Skeletal muscle cell (primary cell): ENCODE results near the gene ZNF358.

Experiments
- DNase-seq: peaks from one replicate; pipeline ENCODE4 v3.0.0-alpha.2; 2010; ENCODE audit warnings: low read depth
- H3K4me3 ChIP-seq: 2 replicates; pipeline ENCODE4 v1.5.1; 2011; ENCODE audit warnings: low read depth, mild to moderate bottlenecking, control low read depth, low read length, moderate library complexity

The ZNF358 gene

DNA sequence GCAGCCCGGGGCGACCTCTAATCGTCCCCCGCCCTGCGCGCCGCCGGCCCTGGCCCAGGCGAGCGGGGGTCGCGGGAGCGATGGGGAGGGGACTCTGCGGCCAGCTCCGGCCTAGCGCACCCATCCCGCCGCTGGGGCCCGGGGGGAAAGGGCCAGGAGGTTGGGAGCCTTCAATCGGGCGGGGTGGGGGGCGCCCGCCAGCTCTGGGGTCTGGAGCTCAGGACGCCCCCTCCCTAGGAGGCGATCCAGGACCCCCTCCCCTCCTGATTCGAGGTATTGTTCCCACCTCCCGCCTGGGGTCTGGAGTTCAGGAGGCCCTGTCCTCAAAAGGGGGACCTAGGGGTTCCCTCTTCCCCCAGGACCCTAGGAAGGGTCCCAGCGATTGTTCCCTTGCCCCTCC lies 430 bp downstream of the ZNF358 start:
- peak overlapping the region; percentile 88 for H3K4me3 ChIP-seq
- no peak for DNase-seq

DNA sequence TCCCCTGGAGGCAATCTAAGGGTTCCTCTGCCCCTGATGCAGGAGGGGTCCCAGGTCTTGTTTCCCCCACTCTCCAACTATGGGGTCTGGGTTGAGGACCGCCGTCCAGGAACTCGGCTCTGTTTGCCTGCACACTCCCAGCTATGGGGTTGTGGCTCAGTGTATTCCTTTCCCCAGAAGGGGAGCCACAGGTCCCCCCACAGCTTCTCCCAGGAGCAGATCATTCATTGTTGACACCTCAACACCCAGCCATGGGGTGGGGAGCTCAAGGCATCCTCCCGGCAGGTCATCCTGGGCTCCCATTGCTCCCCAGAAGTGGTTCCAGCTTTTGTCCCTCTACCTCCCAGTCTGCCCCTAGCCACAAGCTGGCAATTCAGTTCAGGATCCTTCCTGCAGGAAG lies 975 bp downstream of the ZNF358 start:
- peak overlapping the region; percentile 88 for H3K4me3 ChIP-seq
- DNase-seq = no peak

DNA sequence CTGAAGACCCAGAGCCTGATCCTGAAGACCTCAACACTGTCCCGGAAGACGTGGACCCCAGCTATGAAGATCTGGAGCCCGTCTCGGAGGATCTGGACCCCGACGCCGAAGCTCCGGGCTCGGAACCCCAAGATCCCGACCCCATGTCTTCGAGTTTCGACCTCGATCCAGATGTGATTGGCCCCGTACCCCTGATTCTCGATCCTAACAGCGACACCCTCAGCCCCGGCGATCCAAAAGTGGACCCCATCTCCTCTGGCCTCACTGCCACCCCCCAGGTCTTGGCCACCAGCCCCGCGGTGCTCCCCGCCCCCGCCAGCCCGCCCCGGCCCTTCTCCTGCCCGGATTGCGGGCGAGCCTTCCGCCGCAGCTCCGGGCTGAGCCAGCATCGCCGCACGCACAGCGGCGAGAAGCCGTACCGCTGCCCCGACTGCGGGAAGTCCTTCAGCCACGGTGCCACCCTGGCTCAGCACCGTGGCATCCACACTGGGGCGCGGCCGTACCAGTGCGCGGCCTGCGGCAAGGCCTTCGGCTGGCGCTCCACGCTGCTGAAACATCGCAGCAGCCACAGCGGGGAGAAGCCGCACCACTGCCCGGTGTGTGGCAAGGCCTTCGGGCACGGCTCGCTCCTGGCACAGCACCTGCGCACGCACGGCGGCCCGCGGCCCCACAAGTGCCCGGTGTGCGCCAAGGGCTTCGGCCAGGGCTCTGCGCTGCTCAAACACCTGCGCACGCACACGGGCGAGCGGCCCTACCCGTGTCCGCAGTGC lies 3.6 kb downstream of the ZNF358 start:
- no peak overlapping the region for H3K4me3 ChIP-seq
- no peak for DNase-seq

DNA sequence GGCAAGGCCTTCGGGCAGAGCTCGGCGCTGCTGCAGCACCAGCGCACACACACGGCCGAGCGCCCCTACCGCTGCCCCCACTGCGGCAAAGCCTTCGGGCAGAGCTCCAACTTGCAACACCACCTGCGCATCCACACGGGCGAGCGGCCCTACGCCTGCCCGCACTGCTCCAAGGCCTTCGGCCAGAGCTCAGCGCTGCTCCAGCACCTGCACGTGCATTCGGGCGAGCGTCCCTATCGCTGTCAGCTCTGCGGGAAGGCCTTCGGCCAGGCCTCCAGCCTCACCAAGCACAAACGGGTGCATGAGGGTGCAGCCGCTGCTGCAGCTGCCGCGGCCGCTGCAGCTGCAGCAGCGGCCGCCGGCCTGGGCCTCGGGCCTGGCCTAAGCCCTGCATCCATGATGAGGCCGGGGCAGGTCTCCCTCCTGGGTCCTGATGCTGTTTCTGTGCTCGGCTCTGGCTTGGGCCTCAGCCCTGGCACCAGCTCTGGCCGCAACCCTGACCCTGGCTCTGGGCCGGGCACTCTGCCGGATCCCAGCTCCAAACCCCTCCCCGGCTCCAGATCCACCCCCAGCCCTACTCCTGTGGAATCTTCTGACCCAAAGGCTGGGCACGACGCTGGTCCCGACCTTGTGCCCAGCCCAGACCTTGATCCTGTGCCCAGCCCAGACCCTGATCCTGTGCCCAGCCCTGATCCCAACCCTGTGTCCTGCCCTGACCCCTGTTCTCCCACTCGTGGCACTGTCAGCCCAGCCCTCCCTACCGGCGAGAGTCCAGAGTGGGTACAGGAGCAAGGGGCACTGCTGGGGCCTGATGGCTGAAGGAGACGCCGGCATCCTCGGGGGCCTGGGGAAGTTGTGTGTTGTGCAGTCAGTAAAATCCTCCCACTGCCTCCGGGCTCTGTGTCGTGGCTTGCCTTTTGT lies 4.5 kb downstream of the ZNF358 start:
- DNase-seq = no peak
- no peak overlapping the region for H3K4me3 ChIP-seq

DNA sequence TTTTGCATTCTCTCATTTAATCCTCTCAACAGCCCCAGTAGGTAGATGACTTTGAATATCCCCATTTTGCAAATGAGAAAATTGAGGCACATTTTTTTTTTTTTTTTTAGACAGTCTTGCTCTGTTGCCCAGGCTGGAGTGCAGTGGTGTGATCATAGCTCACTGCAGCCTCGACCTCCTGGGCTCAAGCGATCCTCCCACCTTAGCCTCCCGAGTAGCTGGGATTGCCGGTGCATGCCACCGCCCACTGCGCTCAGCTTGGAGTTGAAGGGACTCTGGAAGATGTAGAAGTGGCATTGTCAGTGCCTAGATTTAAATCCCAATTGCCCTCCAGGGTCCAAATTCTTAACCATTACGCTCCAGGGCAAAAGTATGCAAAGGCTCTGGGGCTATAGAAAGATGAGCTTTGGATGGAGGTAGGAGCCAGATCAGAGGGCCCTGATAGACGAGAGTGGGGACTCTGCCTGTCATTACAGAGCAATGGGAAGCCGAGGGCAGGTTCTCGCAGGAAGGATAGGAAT lies 5.7 kb downstream of the ZNF358 start:
- H3K4me3 ChIP-seq = peak overlapping the region; percentile 79
- DNase-seq = no peak

DNA sequence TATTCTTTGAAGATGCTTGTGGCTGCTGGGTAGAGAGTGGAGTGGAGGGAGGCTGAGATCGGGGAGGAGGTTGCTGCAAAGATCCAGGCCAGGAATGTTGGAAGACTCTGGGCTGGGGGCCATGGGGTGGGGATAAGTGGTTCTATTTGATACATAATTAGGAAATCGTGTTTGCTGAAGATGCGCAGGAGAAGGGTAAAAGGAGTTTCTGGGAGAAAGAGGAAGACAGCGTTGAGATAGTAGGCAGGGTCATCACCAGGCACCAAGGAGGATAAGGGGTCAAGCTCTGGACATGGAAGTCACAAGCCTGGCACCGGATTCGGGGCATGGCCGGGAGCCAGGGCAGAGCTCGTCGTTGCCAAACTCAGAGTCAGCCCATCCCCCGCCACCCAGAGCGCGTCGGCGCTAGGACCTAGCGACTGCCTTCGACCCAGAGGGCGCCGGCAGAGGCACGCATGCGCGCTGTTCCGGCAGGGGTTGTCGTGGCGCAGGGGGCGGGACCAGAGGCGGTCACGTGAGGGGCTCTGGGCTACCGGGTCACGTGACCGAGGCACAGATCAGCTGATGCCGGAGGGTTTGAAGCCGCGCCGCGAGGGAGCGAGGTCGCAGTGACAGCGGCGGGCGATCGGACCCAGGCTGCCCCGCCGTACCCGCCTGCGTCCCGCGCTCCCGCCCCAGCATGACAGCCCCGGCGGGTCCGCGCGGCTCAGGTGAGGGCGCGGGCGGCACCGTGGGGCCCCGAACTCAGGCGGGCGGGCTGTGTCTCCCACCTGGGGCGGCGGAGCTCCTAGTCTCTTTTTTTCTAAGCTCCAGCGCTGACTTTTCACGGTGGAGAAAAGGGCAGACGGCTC lies 6.4 kb downstream of the ZNF358 start, which contains the start of gene MCOLN1:
Gene MCOLN1, plus strand, starts transcription at position 553 of the 851 bp plus-strand sequence. Its CDS starts 127 bp downstream, at position 680.
- peak; percentile 76 for DNase-seq
- peak within 1 kb of the TSS; percentile 79 for H3K4me3 ChIP-seq

DNA sequence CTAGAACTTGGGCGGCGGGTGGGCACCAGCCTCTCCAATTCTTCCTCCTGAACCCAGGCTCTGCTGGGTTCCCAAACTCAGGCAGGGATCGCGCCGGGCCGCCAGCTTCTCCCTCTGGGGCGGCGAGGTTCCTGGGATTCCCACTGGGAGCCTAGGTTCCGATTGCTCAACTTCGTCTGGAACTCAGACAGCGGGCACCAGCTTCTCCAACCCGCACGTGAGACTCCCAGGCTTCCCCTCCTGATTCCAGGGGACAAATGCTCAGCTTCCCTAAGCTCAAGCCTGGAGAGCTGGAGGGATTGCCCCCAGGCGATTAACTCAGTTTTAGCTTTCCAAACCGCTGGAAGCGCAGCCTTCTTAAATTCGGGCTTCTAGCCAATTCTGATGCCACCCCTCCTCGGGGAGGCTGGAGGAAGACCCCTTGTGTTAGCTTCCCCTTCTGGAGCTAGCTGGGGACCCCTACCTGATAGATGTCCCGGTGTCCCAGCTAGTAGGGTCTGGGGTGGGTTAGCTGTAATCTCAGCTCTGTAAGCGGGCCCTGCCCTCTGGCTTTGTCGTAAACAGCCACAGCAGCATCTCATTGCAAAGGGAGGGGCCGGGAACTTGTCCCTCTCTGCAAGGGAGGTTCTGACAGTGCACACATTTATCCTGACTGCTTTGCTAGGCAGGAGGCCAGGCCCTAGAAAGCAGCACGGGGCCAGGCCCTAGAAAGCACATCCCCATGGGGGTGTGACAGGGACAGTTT lies 7.2 kb downstream of the ZNF358 start:
- DNase-seq = no peak
- H3K4me3 ChIP-seq = peak overlapping the region; percentile 79

DNA sequence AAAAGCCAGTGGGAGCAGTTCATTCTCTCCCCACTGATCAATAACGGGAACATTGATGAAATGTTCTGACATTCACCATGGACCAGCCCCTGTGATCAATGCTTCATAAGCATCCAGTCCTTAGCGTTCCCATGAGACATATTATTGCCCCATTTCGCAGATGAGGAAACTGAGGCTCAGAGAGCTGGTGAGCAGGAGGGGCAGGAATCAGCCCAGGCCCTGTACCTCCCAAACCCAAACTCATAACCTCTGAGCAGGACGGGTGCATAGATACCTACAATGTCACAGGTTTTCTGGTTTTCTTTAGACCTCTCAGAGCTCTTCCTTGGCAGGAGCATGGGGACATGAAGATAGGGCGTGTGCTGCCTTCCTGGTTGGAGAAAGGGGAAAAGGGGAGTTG lies 8.6 kb downstream of the ZNF358 start:
- H3K4me3 ChIP-seq = no peak overlapping the region
- no peak for DNase-seq

DNA sequence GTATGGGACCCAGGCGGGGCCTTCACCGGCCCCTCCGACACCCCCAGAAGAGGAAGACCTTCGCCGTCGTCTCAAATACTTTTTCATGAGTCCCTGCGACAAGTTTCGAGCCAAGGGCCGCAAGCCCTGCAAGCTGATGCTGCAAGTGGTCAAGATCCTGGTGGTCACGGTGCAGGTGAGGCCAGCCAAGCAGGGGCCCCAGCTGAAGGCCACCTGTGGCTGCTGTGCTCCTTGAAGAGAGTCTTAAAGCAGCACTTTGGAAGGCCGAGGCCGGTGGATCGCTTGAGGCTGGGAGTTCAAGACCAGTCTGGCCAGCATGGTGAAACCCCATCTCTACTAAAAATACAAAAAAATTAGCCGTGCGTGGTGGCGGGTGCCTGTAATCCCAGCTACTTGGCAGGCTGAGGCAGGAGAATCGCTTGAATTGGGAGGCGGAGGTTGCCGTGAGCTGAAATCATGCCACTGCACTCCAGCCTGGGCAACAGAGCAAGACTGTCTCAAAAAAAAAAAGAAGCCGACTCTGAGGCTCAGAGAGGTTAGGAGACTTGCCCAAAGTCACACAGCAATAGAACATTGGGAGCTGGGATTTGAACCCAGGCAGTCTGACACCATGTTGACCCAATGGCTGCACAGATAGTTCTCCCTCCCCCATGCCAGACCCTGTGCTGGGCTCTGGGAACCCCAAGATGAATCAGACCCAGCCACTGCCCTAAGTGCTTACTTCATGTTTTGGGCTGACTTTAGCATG lies 9.3 kb downstream of the ZNF358 start:
- DNase-seq = no peak

DNA sequence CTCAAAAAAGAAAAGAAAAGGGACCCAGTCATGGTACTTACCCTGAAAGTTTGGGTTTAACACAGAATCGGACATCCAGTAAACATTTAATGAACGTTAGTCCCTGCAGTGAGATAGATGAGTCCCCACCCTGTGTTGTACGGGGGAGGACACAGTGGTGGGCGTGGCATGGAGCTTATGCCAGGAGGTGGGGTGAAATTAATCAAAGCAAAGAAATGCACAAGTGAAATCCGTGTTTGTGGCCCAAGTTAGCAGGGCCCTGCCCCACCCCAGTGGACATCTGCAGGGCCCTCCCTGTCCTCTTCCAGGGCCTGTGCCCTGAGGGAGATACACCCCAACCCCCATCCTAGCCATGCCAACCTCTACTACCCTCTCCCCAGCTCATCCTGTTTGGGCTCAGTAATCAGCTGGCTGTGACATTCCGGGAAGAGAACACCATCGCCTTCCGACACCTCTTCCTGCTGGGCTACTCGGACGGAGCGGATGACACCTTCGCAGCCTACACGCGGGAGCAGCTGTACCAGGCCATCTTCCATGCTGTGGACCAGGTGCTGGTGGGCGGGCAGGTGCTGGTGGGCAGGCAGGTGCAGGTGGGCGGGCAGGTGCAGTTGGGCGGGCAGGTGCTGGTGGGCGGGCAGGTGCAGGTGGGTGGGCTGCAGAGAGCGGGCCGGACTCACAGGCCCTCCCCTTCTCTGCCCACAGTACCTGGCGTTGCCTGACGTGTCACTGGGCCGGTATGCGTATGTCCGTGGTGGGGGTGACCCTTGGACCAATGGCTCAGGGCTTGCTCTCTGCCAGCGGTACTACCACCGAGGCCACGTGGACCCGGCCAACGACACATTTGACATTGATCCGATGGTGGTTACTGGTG lies 10.4 kb downstream of the ZNF358 start:
- DNase-seq = no peak
- H3K4me3 ChIP-seq = no peak overlapping the region

More for the DNA sequence above, 9.3 kb downstream of the ZNF358 start:
- no peak overlapping the region for H3K4me3 ChIP-seq

DNA sequence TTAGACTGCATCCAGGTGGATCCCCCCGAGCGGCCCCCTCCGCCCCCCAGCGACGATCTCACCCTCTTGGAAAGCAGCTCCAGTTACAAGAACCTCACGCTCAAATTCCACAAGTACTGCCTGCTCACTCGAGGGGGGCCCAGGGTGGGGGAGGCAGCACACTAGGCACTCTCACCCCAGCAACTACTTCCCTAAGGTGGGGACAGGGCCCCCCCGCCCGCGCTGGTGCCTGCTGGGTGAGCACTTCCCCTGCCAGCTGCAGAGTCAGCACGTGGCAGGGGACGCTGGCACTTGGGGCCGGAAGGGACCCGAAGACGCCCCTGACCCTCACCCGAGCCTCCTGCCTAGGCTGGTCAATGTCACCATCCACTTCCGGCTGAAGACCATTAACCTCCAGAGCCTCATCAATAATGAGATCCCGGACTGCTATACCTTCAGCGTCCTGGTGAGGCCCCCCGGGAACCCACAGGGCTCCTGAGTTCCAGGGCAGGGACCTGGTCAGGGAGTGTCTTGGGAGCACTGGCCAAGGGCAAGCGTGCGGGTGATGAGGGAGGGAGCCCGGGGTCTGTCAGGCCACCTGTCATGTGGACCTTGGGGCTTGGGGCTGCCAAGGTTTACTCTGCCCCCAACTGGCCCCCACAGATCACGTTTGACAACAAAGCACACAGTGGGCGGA lies 11.8 kb downstream of the ZNF358 start:
- no peak overlapping the region for H3K4me3 ChIP-seq
- DNase-seq = no peak

DNA sequence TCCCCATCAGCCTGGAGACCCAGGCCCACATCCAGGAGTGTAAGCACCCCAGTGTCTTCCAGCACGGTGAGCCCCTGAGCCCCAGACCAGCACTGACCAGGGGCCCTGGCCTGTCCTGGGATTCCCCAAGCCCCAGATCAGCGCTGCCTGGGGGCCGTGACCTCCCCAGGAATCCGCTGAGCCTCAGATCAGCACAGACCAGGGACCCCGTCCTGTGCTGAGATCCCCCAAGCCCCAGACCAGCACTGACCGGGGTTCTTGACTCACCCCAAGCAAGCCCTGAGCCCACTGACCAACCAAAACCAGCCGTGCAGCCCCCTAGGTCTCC lies 12.3 kb downstream of the ZNF358 start:
- no peak overlapping the region for H3K4me3 ChIP-seq

DNA sequence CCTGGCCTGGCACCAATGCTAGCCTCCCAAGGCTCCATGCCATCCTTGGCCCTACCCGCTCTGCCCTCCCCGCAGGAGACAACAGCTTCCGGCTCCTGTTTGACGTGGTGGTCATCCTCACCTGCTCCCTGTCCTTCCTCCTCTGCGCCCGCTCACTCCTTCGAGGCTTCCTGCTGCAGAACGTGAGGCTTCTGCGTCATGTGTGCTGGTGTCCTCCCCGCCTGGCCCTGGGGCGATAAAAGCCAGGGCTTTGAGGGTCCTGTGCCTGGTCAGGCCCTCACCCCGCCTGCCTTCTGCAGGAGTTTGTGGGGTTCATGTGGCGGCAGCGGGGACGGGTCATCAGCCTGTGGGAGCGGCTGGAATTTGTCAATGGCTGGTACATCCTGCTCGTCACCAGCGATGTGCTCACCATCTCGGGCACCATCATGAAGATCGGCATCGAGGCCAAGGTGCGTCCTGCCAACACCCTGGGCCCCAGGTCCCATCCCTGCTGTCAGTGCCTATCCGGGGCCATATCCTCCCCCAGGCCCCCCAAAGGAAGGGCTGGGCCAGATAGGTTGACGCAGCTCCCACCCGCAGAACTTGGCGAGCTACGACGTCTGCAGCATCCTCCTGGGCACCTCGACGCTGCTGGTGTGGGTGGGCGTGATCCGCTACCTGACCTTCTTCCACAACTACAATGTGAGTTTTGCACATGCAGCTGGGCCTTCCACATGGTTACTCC lies 12.8 kb downstream of the ZNF358 start:
- no peak overlapping the region for H3K4me3 ChIP-seq
- DNase-seq = no peak

More for the DNA sequence above, 12.3 kb downstream of the ZNF358 start:
- no peak for DNase-seq

DNA sequence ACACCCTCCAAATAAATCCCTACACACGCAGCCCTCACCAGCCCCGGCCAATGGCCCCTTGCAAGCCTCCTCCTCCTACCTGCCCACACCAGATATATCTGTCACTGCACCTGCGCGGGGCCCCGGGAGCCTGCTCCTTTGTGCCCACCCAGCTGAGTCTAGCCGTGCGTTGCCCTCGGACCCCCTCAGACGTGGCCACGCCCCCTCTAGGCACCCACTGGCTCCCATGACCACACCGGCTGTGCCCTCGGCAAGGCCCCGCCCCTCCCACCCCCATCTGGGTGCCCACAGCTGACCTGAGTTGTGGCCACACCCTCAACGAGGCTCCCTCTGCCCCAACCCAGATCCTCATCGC lies 13.3 kb downstream of the ZNF358 start:
- no peak for DNase-seq

DNA sequence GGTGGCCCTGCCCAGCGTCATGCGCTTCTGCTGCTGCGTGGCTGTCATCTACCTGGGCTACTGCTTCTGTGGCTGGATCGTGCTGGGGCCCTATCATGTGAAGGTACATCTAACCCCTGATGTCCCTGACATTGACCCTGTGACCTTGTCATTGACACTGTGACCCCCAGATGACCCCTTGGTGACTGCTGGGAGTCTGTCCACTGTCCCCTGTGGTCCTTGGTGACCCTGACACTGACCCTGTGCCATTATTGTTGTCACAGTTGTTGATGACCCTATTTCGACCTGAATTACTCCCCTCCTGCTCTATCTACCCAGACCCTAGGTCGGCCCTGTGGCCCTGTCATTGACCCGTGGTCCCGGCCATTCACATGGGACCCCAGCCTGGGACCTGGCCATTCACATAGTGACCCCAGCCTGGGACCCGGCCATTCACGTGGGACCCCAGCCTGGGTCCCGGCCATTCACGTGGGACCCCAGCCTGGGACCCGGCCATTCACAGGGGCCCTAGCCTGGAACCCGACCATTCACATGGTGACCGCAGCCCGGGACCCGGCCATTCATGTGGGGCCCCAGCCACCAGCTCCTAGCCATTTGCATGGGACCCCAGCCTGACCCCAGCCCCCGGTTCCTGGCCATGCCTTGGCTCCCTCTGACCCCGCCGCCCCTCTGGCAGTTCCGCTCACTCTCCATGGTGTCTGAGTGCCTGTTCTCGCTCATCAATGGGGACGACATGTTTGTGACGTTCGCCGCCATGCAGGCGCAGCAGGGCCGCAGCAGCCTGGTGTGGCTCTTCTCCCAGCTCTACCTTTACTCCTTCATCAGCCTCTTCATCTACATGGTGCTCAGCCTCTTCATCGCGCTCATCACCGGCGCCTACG lies 13.9 kb downstream of the ZNF358 start:
- no peak for DNase-seq
- H3K4me3 ChIP-seq = no peak overlapping the region

More for the DNA sequence above, 13.3 kb downstream of the ZNF358 start:
- no peak overlapping the region for H3K4me3 ChIP-seq
